Panc1 (cell line): ENCODE data around the gene VN1R5. TPM values are rescaled to one million over a fixed set of nuclear protein-coding genes. Genes with fewer than 3 reads are reported as not detected.
"Not testable (repeated sequence)": the region's sequence is repeated elsewhere in the genome, so short reads cannot be mapped to it uniquely, and the experiment has no call there.

ENCODE experiments used
- ATAC-seq: fragments of 200-7000 bp; cut with Tn5 transposase; 2 replicates; pipeline ENCODE4 v1.9.1; 2020; ENCODE audit warnings: mild to moderate bottlenecking, moderate library complexity
- BruUV-seq: library from RNA; stranded (reverse); fragments of 400-500 nt; replicated peaks from 2 replicates; lab custom pipeline; 2021; lab: Mats Ljungman, UMichigan
- CTCF ChIA-PET: fragments of 300-600 bp; sonication (Branson Sonifier 250); formaldehyde crosslinking; loops from one replicate; lab custom pipeline; 2022; ENCODE audit warnings: antibody characterized with exemption; lab: Charles Lee
- POLR2A ChIA-PET: fragments of 300-600 bp; sonication (Branson Sonifier 250); formaldehyde crosslinking; loops from one replicate; lab custom pipeline; 2022; ENCODE audit warnings: antibody characterized with exemption; lab: Charles Lee
- DNase-seq: peaks from one replicate; pipeline ENCODE4 v3.0.0-alpha.2; 2010; ENCODE audit warnings: low read depth, low spot score
- H3K27ac ChIP-seq: 2 replicates; pipeline ENCODE4 v1.5.1; 2011; ENCODE audit warnings: mild to moderate bottlenecking, low read length, inconsistent platforms
- H3K27me3 ChIP-seq: fragments of 200-500 bp; sonication (Bioruptor generic); 2 replicates; pipeline ENCODE4 v1.6.0; 2014; ENCODE audit warnings: low read length, inconsistent platforms; ENCODE audit not compliant: control insufficient read depth, insufficient read depth
- H3K36me3 ChIP-seq: fragments of 200-500 bp; sonication (Bioruptor generic); 2 replicates; pipeline ENCODE4 v1.5.1; 2014; ENCODE audit warnings: inconsistent platforms, mild to moderate bottlenecking, low read length, moderate library complexity; ENCODE audit not compliant: control insufficient read depth, insufficient read depth
- H3K4me1 ChIP-seq: 2 replicates; pipeline ENCODE4 v1.5.1; 2011; ENCODE audit warnings: inconsistent platforms, mild to moderate bottlenecking, low read length, moderate library complexity; ENCODE audit not compliant: control insufficient read depth, insufficient read depth
- H3K4me3 ChIP-seq, 2 experiments: 2 replicates each; pipeline ENCODE4 v1.5.1; 2011 to 2012; ENCODE audit warnings: low read depth in 2 of 2, low read length in 2 of 2, mild to moderate bottlenecking in 2 of 2, inconsistent platforms in 1 of 2, moderate library complexity in 1 of 2
- H3K9me3 ChIP-seq: fragments of 200-500 bp; sonication (Bioruptor generic); 2 replicates; pipeline ENCODE4 v1.5.1; 2014; ENCODE audit warnings: low read depth, mild to moderate bottlenecking, inconsistent platforms, low read length, moderate library complexity; ENCODE audit not compliant: control insufficient read depth, insufficient read depth
- CTCF ChIP-seq: fragments of 450-650 bp; IDR thresholded peaks from 2 replicates; pipeline ENCODE4 v1.5.1; 2017; ENCODE audit warnings: mild to moderate bottlenecking
- POLR2AphosphoS5 ChIP-seq: IDR thresholded peaks from 2 replicates; pipeline ENCODE4 v1.6.1; 2012; ENCODE audit warnings: mild to moderate bottlenecking, low read depth, low read length, moderate library complexity
- REST ChIP-seq, 2 experiments: IDR thresholded peaks; 2 replicates each; pipeline ENCODE4 v1.6.1; 2011 to 2012; ENCODE audit warnings: low read depth in 2 of 2, control low read depth in 1 of 2, low read length in 1 of 2, mild to moderate bottlenecking in 1 of 2, moderate library complexity in 1 of 2; ENCODE audit not compliant: insufficient read depth in 1 of 2
- SIN3A ChIP-seq: IDR thresholded peaks from 2 replicates; pipeline ENCODE4 v1.6.1; 2012; ENCODE audit warnings: low read depth, mild to moderate bottlenecking, low read length, moderate library complexity, borderline replicate concordance; ENCODE audit not compliant: insufficient read depth
- TCF7L2 ChIP-seq: IDR thresholded peaks from 2 replicates; pipeline ENCODE4 v1.6.1; 2011; ENCODE audit warnings: mild to moderate bottlenecking, low read depth, low read length, inconsistent platforms
- in situ Hi-C: cut with HindIII; loops from 2 replicates; pipeline ENCODE4 v1.10.0; 2016; ENCODE audit warnings: low sequenced_read_pairs, low pct_unique_long_range_greater_than_20kb
- intact Hi-C: fragments of 100-400 bp; cut with micrococcal nuclease; formaldehyde crosslinking; loops from one replicate; pipeline ENCODE4 v1.10.0; 2022; ENCODE audit not compliant: unreplicated experiment
- total RNA-seq: library from RNA; stranded (reverse); gene quantifications from one replicate; pipeline ENCODE4 v1.2.1, GENCODE V29; 2021; ENCODE audit not compliant: unreplicated experiment

Gene VN1R5
- total RNA-seq, 1 experiment from 2014 or later: not detected

- no peak for DNase-seq
- CTCF ChIA-PET: no interaction called here
Observed at GRCh38 chr1:247287460-247287859, 31.6 kb downstream of the VN1R5 start.

GRCh38 chr1:247288341-247288740 lies 32.5 kb downstream of the VN1R5 start:
- H3K9me3 ChIP-seq: no peaks in the 10 kb centered on the region
- H3K4me1 ChIP-seq: no peaks in the 10 kb centered on the region
- H3K4me3 ChIP-seq: no peak overlapping the region
- H3K36me3 ChIP-seq: no peaks in the 10 kb centered on the region
- H3K27ac ChIP-seq: no peak overlapping the region
- TF ChIP-seq SIN3A (no peak), POLR2AphosphoS5 (no peak), REST (IDR thresholded peaks at IDR 0.05; ENCODE audit: insufficient read depth in 1 of 2, low read depth in 2 of 2, low read length in 1 of 2) (no peak), CTCF (no peak), TCF7L2 (no peak)
- DNase-seq: no peak
- CTCF ChIA-PET: no interaction called here
- no peaks in the 10 kb centered on the region; the same call in 1 of the 2 replicates for H3K27me3 ChIP-seq
- POLR2A ChIA-PET: no interaction called here
- ATAC-seq: no peak
- BruUV-seq: no TSS peak
- intact Hi-C loops (no loop called here), in situ Hi-C loops (no loop called here)

More at GRCh38 chr1:247287460-247287859, 31.6 kb downstream of the VN1R5 start:
- no peak for ATAC-seq
- H3K27me3 ChIP-seq: no peaks in the 10 kb centered on the region; the same call in 1 of the 2 replicates
- POLR2A ChIA-PET: no interaction called here
- in situ Hi-C loops: no loop called here
- intact Hi-C loops: no loop called here
- H3K36me3 ChIP-seq: no peaks in the 10 kb centered on the region
- H3K4me3 ChIP-seq: no peak overlapping the region
- no peaks in the 10 kb centered on the region for H3K4me1 ChIP-seq
- TF ChIP-seq SIN3A (no peak), TCF7L2 (no peak), REST (IDR thresholded peaks at IDR 0.05; ENCODE audit: insufficient read depth in 1 of 2, low read depth in 2 of 2, low read length in 1 of 2) (no peak), POLR2AphosphoS5 (no peak), CTCF (no peak; the same call in 1 of the 2 replicates)
- H3K27ac ChIP-seq: no peak overlapping the region
- no peaks in the 10 kb centered on the region for H3K9me3 ChIP-seq
- BruUV-seq: no TSS peak

GRCh38 chr1:247289274-247289892 lies 33.5 kb downstream of the VN1R5 start:
- H3K4me1 ChIP-seq, intact Hi-C loops, ATAC-seq, H3K27me3 ChIP-seq, CTCF ChIA-PET, BruUV-seq, POLR2A ChIA-PET, H3K9me3 ChIP-seq, in situ Hi-C loops, H3K4me3 ChIP-seq, H3K36me3 ChIP-seq, DNase-seq, H3K27ac ChIP-seq: not testable (repeated sequence)
